Inflammatory macrophage treated with lipopolysaccharide for 4 hours (primary cell): ENCODE data around the gene SMAD2.
A peak's percentile ranks its signal among the peaks of the same experiment; 100 is the strongest.
"Not testable (repeated sequence)": the region's sequence is repeated elsewhere in the genome, so short reads cannot be mapped to it uniquely, and the experiment has no call there.

Experiments
- DNase-seq: peaks from one replicate; pipeline ENCODE4 v3.0.0-alpha.2; 2020

Gene SMAD2

DNA sequence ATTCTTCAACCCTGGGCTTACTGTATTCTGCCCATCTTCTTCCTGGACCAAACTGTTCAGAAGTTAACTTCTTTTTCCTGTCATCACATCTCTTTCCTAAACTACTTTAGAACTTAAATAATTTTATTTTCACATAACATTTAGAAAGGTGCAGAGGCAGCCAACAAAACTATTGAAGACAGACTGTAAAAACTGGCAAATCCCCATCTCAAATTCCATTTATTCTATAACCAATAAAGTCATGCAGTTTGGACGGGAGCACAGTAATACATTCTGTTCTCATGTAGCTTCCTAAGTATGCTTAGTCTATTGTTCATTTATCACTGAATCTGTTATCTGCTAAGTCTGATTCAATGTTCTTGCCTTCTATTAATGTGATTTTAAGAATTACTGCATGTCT, 99.1 kb downstream of the SMAD2 start:
- DNase-seq, result no peak

DNA sequence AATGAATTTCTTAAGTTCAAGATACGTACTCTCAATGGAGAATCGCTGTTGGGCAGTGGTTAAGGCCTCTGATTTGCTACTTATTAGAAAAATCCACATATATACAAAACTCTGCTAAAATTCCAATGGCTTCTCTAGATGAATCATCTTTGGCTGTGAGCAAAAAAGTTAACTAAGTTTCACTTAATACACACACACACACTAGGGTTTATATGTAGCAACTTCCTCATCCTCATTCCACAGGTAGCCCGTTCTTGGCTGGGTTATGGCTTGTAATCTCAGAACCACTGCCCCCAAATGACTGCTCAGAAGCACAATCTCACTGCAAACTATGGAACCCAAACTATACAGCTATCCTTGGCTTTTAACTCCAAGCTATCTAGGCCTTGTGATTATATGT, 99.7 kb downstream of the SMAD2 start:
- no peak for DNase-seq

DNA sequence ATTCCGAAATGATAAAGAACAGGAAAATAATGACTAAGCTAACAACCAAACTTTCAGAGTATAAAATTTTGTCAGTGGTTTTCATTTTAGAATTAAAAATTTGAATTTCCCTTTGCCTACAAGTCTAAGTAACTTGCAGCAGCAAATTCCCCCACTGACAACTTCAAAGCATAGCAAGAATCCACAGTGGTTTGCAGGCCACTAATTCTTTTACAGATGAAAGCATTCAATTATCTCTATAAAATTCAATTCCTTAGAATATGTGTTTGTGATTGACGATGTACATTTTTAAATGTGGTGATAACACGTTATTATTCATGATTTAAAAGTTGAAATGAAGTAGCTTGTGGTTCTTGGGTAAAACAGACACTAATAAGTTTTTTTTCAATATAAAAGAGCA, 100.6 kb downstream of the SMAD2 start:
- no peak for DNase-seq

DNA sequence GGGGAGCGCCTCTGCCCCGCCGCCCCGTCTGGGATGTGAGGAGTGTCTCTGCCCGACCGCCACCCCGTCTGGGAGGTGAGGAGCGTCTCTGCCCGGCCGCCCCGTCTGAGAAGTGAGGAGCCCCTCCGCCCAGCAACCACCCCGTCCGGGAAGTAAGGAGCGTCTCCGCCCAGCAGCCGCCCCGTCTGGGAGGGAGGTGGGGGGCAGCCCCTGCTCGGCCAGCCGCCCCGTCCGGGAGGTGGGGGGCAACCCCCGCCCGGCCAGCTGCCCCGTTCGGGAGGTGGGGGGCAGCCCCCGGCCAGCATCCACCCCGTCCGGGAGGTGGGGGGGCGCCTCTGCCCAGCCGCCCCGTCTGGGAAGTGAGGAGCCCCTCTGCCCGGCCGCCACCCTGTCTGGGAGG, 102.4 kb downstream of the SMAD2 start:
- not testable (repeated sequence) for DNase-seq

DNA sequence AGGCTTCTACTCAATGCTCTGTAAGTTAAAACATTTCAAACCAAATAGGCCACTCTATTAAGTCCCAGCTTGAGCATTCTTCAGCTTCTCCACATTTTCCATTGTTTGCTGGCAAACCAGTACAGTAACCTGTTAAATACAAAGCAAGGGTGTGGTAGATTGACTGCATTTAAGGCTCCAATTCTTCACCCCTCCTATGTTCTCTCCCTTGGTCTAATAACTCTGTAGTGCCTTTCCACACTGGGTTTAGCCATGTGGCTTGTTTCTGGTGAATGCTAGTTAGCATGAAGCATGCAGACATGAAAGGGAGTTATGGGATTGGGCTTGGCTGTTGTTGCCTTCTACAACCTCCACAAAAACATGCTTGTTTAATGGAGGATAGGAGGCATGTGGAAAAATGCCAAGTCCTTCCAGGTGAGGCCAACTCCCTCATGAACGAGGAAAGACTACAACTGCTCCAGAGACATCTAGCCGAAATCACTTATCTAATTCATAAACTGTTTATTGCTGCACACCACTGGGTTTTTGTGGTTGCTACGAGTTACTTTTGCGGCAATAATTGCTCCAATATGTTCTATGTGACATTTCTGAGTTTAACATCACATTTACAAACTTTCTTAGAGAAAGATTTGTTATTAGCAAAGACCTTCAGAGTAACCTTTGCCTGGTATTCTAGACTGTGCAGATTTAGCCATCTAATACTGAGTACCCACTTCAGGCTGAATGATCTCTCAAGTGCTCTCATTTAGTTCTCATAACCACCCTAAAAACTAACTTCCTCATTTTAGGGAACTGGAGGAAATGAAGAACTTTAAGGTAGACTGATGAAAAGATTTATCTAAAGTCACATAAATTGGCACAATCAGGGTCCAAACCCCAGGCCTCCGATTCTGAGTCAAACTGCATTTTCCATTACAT, 104.0 kb downstream of the SMAD2 start:
- no peak for DNase-seq

DNA sequence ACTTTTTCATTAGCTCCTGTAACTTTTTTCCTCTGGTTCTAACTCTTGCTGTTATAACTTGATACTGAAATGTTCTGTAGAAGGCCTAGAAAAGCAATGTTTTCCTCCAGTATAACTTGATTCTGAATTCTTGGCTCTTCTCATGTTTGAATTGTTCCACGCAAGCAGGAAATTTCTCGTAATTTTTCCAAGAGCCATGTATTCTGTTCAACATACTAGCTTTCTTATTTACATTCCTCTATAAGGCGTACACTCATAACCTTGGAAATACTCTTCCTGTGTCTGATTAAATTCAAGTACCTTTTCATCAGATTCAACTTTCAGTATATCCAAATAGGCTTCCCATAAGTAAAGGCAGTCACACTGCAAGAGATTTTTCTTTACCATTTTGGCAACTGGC, 109.1 kb downstream of the SMAD2 start:
- DNase-seq, result no peak

DNA sequence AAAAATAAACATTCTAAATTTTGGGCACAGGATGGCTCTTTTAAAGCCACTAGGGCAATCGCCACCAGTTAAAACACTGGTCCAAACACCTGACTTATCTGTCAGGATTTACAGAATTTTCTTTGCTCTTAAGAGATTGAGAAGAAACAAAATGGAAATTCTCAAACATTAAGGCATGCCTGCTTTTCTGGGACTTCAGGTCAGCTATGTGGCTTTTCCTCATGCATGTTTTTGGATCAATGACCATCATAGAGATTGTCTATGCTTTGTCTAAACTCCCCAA, 112.7 kb downstream of the SMAD2 start:
- DNase-seq, result no peak

DNA sequence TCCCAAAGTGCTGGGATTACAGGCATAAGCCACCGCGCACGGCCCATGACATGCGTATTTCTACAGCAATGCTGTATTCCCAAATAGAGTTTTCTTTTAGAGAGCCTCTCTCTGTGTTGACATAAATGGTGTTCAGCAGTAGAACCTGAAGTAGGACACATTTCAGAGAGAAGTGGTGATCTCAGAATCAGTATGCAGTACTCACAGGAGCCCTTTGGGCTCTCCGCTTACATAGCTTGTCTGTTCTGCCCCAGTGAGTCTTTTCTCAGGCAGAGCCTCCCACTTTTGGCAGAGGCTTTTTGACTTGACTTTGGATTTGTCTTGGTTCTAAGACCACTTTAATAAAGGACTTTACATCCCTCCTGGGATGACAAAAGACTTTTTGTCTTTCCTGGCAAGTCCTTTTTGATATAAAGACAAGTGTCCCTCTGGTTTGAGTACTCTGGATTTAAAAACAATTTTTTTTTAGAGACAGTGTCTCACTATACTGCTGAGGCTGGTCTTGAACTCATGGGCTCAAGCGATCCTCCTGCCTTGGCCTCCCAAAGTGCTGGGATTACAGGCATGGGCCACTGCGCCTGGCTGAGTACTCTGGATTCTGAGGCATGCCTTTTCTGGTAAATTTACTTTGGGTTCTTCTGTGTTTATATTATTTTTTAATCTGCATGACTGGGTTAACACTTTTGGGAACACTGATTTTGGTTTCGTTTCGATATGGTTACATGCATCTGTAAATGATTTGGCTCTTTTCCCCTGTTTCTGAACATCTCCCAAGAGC, 113.3 kb downstream of the SMAD2 start:
- no peak for DNase-seq

DNA sequence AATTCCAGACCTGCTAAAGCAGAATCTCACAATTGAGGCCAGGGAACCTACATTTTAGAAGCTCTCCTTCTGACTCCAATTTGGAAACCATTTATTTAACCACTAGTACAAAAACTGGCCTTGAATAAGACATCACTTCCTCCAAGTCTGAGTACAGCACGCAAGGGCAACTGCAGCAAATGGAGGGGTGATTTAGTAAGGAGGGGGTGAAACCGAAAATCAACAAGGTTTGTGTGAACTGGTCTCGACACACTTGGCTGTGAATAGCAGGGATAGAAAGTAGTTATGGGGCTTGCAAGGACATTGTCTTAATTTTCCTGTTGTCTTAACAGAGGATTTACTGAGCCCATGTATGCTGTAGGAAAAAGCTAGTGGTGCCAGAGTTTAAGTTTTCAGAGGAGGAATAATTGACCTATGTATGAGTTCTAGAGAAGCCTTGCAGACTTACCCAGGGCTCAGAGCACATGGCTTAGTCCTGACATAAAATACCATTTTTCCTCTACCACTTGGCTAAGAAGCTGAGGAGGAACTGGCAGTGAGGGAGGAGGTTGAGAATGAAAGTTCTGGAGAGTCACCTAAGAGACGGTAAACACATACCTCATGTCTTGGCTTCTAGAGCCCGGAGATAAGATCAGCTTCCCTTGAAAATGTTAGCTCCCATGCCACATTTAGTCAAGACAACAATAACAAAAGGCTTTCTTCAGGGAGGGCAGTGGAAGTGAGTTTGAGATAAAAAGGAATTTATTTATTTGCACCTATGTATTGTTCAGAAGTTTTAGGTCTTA, 114.8 kb downstream of the SMAD2 start:
- DNase-seq, result no peak

DNA sequence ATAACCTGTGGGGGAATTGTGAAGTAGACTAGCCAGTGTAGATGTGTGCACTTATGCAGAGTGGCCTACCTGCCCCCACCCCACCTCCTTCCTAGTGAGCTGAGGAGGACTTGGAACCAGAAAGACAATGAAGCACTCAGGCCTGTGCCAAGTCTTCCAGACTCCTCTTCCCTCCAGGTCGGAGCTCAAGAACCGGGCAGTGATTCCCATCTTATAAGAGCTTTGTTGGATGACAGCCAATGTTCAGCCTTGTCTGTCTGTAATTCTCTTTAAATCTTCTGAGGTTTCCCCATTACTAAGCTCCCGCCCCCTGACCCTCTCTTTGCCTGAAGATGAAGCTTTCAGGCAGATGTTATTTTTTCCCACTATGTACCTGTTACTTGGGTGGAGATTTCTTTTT, 121.0 kb downstream of the SMAD2 start:
- no peak for DNase-seq

DNA sequence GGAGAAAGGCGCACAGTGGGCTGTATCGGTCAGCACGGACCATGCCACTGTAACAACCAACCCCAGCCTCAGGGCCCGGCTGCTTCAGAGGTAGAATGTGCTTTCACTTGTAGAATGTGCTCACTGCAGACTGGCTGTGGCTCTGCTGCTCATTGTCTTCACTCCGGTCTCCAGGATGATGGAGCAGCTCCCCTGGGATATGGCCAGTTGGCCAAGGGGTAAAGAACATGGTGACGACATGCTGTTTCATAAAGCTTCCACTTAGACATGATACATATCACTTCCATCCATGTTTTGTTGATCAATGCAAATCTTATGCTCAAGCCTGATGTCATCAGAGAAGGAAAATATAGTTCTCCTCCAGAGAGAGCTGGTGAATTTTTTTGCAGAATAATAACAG, 127.7 kb downstream of the SMAD2 start:
- DNase-seq, result no peak

DNA sequence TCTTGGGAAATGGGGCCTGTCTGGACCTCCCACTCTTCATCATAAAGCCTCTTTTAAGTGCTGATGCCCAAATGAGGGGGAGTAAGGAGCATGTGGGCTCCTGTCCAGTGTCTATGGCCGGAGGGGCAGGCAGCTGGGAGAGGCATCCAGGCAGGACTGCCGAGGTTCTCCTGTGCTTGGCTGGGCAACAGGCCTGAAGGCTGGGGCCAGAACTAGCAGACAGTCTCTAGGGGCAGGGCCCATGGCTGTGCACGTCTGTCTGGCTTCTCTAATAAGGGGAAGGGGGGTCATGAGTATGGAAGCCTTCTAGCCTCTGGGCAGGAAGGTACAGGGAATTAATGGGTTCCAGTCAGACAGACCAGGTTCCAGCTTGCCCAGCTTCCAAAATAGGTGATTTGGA, 128.6 kb downstream of the SMAD2 start:
- DNase-seq, result no peak

DNA sequence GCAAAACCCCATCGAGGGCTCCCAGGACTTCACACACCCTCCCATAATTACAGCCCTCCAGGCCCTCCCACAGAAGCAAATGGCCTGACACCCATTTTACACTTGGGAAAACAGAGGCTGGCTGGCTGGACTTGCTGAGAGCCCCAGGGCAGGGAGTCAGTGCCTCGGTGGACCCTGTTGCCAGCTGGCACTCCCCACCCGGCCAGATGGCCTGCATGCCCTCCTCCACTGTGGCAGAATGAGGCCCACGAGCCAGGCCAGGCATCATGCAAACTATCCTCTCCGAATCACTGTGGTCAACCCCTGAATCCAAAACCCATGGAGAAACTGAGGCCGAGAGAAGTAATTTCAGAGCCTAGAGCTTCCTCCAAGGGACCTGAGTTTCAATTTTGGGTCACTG, 129.7 kb downstream of the SMAD2 start:
- no peak for DNase-seq

DNA sequence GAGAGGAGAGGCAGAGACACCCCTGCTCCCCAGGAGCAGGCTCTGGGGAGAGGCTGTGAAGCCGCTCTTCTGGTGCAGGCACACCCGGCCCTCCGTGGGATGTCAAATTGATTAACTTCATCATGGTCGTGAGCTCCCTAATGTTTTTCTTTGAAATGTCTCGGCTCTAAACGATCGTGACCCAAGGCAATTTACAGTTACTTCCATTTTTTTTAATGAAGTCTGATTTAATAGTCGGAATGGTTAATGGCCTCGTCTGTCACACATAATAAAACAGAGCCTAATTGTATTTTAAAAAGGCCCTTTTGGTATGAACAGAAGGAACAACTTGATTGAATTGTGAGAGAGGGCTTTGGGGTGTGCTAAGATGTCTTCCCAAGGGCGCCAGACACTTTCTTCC, 130.2 kb downstream of the SMAD2 start:
- no peak for DNase-seq

DNA sequence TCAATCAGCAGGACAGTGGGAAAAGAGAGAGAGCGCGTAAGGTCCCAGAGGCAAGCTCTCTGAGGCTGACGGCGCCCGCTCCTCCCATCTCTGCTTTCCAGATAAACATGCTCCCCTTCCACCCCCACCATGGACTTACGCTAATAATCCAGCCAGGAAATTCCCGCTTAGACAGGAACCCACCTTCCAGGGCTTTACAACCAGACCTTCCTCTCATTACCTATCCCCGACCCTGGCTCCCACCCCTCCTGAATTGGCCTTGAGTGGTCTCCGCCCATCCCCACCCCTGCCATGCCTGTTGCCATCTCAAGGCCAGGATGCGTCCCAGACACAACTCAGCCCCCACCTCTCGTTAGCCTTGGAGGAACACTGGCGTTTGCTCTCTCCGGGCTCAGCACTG, 131.1 kb downstream of the SMAD2 start:
- DNase-seq, result no peak

DNA sequence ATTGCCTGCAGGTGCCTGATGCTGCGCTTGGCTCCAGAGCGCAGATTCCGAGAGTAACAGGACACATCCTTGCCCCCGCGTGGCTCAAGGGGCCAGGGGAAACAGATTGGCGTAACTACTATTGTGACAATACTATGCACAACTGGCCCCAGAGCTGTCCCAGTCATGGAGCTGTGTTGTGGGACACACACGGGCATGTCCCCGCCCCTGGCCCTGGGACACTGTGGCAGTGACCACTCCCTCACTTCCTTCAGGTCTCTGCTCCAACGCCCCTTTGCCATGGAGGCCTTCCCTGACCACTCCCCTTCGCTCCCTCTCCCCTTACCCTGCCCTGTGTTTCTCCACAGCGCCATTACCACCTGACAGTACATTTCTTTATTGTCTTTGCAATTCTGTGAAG, 132.1 kb downstream of the SMAD2 start:
- DNase-seq, result no peak

DNA sequence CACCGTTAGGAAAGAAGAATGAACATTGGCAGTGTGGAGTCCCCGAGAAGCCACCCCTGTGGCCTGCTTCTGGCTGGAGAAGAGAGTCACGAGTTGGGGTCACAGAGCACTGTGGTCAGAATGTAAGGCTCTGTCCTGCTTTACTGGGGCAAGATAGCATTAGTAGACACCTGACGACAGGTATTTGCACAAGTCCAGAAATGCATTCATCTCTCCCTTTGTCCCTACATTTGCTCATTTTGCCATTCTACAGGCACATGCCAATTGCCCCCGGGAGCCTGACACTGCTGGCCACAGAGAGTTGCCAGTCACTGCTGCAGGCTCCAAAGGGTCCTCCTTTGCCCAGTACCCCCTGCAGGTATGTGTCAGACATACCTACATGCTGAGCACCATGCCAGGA, 133.3 kb downstream of the SMAD2 start:
- DNase-seq, result no peak

DNA sequence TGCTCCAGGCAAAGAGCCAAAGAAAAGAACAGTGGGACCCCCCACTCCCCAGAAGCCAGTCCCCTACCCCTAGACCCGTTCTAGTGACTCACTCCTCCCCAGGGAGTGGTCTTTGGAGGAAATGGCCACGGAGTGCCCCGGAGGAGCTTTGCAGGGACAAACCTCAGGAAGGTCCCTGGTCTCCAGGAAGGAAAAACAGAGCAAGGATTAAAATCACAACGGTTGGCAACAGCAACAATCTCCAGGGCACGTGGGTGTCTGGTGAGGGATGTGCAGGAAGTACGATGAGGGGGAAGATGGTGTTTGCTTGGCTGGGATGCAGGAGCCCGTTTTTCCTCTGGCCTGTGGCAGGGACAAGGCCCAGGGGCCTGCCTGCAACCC, 135.0 kb downstream of the SMAD2 start:
- DNase-seq, result no peak

DNA sequence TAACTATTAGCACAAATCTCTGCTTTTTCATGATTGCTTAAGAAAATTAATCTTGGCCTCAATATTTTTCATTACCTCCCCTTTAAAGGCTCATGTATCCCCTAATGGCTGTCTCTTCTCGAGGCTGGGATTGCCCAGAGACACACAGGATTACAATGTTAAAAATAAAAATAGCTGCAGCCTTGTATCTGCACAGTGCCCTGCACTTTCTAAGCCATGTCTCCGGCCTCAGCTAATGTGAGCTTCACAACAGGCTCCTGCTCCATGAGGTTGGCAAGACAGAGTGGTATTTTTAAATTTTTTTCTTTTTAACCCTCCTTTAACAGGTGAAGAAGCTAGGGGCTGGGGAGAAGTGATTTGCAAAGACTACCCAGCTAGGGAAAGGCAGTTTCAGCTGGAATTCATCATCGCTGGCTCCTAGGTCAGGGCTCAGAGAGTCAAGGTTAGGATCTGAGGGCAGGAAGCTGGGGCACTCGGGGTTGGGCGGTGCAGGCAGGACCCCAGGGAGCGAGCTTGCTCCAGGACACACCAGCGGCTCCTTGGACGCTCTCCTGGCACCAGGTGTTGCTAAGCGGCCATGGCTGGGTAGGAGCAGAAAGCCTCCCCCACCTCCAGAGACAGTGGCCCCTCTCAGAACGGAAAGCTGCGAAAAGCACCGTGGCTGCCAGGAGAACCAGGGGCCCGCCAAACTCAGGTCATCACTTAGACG, 135.6 kb downstream of the SMAD2 start:
- DNase-seq, result no peak

DNA sequence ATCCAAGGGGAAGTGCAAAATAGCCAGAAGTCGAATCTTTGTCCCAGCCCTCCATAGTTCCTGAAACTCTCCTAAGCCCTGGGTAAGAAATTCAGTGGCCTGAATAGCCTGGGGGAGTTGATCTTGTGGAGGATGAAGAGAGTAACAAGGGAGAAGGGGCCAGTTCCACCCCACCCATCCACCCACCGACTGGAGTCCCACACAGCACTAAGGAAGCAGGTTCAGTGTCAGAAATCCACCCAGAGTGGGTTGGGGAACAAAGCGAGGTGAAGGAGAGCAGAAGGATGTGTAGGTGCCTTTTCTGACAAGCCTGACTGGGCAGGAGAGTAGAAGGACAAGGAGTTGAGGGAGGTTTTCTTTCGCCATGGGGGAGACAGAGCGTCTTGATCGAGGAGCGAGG, 136.8 kb downstream of the SMAD2 start:
- DNase-seq, result no peak

DNA sequence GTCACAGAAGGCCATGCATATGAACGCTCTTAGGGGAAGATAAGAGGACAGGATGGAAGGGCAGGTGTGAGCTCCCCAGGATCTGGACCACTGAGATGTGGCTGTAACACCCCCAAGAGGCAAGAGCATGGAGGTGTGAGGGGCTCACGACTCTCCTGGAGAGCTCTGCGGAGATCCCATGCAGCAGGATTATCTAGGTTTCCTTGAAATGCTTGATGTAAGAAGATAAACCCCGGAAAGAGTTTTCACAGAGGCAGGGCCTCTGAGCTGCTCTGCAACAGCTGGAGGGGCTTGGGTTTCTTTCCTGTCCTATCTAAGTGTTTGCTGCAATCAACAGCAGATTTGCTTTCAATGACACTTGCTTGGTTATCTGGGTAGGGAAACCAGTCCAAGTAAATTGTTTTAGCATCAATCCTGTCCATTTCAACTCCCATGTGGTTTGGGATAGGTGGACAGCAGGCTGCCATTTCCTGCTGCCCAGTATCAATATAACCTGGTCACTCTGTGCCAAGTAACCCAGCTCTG, 138.9 kb downstream of the SMAD2 start:
- no peak for DNase-seq

DNA sequence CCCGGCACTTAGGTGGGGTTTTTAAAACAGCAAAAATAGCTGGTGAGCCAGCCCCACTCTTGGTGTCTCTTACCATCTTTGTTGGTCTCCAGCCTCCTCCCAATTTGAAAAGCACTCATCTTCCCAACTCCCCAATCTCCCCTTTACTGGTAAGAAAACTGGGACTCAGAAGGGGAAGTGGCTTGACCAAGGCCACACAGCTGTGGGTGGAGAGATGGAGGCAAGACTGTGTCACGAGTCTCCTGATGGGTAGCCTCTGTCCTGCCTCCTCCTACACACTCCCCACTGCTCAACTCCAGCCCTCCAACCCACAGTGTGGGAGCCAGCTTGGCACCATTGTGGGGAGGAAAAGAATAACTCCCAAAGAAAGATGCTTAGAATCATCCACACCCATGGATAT, 140.4 kb downstream of the SMAD2 start:
- DNase-seq, result peak; percentile 65

DNA sequence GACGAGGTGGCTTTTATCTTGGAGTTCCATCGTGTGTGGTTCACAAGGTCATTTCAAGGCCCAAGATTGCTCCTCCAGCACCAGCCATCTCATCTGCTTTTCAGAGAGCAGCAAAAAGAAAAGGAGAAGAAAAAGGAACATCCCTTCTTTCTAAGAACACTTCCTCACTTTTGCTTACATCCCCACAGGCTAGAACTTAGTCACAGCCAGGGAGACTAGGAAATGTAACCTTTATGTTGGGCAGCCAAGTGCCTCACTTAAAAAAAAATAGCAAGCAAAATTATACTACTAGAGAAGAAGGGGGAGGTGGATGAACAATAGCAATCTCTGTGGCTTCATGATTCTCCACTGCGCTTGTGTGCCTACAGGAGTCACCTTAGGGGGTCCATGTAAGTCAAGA, 141.8 kb downstream of the SMAD2 start:
- peak; percentile 48 for DNase-seq
